Measurements from ENCODE around the gene ANKS4B. TPM values are rescaled to one million over a fixed set of nuclear protein-coding genes. Genes with fewer than 3 reads are reported as not detected.
A peak's percentile ranks its signal among the peaks of the same experiment; 100 is the strongest.
"Not testable (repeated sequence)": the region's sequence is repeated elsewhere in the genome, so short reads cannot be mapped to it uniquely, and the experiment has no call there.

The ANKS4B gene
- total RNA-seq, 1 donor from 2014 or later, result not detected

DNA sequence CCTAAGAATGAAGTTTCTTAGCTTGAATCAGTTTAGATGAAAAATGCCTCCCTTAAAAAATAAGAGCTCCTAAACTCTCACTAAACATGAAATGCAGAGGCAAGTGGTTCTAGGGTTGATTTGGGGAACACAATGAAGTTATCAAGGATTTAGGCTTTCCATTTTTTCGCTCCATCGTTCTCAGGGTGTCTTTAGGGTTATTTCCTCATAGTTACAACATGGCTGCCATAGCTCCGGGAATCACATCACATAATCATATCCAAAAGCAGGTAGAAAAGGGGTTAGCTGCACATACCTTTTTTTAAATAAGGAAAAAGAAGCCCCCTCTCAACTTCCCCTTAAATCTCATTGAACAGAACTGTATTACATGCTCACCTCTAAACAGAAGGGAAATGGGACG is 43.5 kb upstream of the ANKS4B start:
- no peak for DNase-seq (ENCODE audit: low read depth)
- H3K27me3 ChIP-seq (ENCODE audit: control insufficient read depth, insufficient read depth, low read length), result no peaks in the 10 kb centered on the region
- H3K4me3 ChIP-seq (ENCODE audit: low read depth, low read length), result no peak overlapping the region
- H3K36me3 ChIP-seq (ENCODE audit: control insufficient read depth, insufficient read depth, low read length), result no peaks in the 10 kb centered on the region
- no peak for TF ChIP-seq CTCF (IDR thresholded peaks at IDR 0.05; ENCODE audit: insufficient read depth, low read length, poor library complexity, severe bottlenecking)

- no peak for DNase-seq (ENCODE audit: low read depth)
- Histone ChIP-seq H3K4me3 (ENCODE audit: low read depth, low read length) (no peak overlapping the region), H3K36me3 (ENCODE audit: control insufficient read depth, insufficient read depth, low read length) (no peaks in the 10 kb centered on the region), H3K27me3 (ENCODE audit: control insufficient read depth, insufficient read depth, low read length) (no peaks in the 10 kb centered on the region)
- TF ChIP-seq CTCF (IDR thresholded peaks at IDR 0.05; ENCODE audit: insufficient read depth, low read length, poor library complexity, severe bottlenecking), result no peak
These were observed 42.9 kb upstream of the ANKS4B start for GRCh38 chr16:21190599-21190998.

DNA sequence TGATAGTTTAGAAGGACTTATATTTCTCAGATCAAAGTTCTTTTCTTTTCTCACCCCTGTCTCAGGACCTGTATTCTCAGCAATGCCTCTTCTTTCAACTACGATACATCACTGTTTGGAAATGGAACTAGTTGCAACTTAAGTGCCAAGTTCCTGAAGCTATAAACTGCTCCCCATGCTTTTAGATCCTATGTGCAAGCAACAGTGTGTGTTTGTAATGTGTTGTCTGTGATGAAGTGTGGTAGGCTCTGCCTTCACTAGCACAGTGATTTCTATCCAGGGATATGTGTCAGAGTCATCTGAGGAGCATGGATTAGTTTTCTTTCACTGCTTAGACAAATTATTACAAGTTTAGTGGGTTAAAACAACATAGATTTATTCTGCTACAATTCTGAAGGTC is 40.5 kb upstream of the ANKS4B start:
- Histone ChIP-seq H3K36me3 (ENCODE audit: control insufficient read depth, insufficient read depth, low read length) (no peaks in the 10 kb centered on the region), H3K4me3 (ENCODE audit: low read depth, low read length) (no peak overlapping the region), H3K27me3 (ENCODE audit: control insufficient read depth, insufficient read depth, low read length) (no peaks in the 10 kb centered on the region)
- DNase-seq (ENCODE audit: low read depth), result no peak
- TF ChIP-seq CTCF (IDR thresholded peaks at IDR 0.05; ENCODE audit: insufficient read depth, low read length, poor library complexity, severe bottlenecking), result no peak

DNA sequence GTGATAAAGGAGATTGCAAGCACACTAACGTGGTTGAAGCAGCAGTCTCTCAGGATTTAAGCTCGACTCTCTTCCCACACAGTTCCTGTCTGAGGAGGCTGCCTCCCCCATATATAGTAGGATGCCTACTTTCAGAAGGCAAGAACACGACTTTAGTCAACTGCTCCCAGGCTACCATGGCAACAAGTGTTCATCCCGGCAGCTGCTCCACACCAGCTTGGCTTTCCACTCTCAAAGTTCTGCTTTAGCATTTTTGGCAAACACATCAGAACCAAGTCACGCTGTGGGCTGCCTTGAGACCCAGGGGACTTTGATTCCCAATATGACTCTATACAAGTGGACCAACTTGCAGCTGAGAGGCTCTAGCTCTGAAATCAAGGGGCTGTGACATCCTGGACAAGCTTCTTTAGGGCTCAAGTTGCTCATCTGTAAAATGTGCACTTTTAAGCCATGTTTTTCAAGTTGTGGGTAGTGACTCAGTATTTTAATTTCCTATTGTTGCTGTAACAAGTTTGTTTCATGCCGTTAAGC is 38.7 kb upstream of the ANKS4B start:
- no peaks in the 10 kb centered on the region for H3K36me3 ChIP-seq (ENCODE audit: control insufficient read depth, insufficient read depth, low read length)
- no peak for TF ChIP-seq CTCF (IDR thresholded peaks at IDR 0.05; ENCODE audit: insufficient read depth, low read length, poor library complexity, severe bottlenecking)
- peak; percentile 14 for DNase-seq (ENCODE audit: low read depth)
- H3K4me3 ChIP-seq (ENCODE audit: low read depth, low read length), result no peak overlapping the region
- H3K27me3 ChIP-seq (ENCODE audit: control insufficient read depth, insufficient read depth, low read length), result no peaks in the 10 kb centered on the region

- H3K4me3 ChIP-seq (ENCODE audit: low read depth, low read length); H3K27me3 ChIP-seq (ENCODE audit: control insufficient read depth, insufficient read depth, low read length): not testable (repeated sequence)
These were observed 38.2 kb upstream of the ANKS4B start for GRCh38 chr16:21195330-21195729.

GRCh38 chr16:21197112-21197511 is 36.4 kb upstream of the ANKS4B start:
- no peak for TF ChIP-seq CTCF (IDR thresholded peaks at IDR 0.05; ENCODE audit: insufficient read depth, low read length, poor library complexity, severe bottlenecking)
- Histone ChIP-seq H3K4me3 (ENCODE audit: low read depth, low read length) (no peak overlapping the region), H3K27me3 (ENCODE audit: control insufficient read depth, insufficient read depth, low read length) (no peaks in the 10 kb centered on the region), H3K36me3 (ENCODE audit: control insufficient read depth, insufficient read depth, low read length) (no peaks in the 10 kb centered on the region)
- DNase-seq (ENCODE audit: low read depth), result no peak

More at GRCh38 chr16:21195330-21195729, 38.2 kb upstream of the ANKS4B start:
- not testable (repeated sequence) for DNase-seq (ENCODE audit: low read depth); H3K36me3 ChIP-seq (ENCODE audit: control insufficient read depth, insufficient read depth, low read length)

Measured in kidney epithelial cell (primary cell).